Mammary epithelial cell (primary cell): Measurements from ENCODE around the gene PRKCA.

Experiments used
- EZH2 ChIP-seq: IDR thresholded peaks from 2 replicates; pipeline ENCODE4 v1.6.1; 2012; ENCODE audit warnings: low read length, inconsistent platforms, borderline replicate concordance
- TF ChIP-seq, protein P1 (sequence below), 2 donors: IDR thresholded peaks in 1 of 2; conservative IDR thresholded peaks in 1 of 2; 2 replicates each; pipeline ENCODE4 v1.5.1; 2011 to 2012; ENCODE audit warnings: inconsistent platforms in 2 of 2, low read length in 2 of 2, mild to moderate bottlenecking in 2 of 2, control low read depth in 1 of 2, low read depth in 1 of 2; ENCODE audit not compliant: insufficient read depth in 1 of 2; ENCODE audit errors: extremely low read depth in 1 of 2

DNA sequence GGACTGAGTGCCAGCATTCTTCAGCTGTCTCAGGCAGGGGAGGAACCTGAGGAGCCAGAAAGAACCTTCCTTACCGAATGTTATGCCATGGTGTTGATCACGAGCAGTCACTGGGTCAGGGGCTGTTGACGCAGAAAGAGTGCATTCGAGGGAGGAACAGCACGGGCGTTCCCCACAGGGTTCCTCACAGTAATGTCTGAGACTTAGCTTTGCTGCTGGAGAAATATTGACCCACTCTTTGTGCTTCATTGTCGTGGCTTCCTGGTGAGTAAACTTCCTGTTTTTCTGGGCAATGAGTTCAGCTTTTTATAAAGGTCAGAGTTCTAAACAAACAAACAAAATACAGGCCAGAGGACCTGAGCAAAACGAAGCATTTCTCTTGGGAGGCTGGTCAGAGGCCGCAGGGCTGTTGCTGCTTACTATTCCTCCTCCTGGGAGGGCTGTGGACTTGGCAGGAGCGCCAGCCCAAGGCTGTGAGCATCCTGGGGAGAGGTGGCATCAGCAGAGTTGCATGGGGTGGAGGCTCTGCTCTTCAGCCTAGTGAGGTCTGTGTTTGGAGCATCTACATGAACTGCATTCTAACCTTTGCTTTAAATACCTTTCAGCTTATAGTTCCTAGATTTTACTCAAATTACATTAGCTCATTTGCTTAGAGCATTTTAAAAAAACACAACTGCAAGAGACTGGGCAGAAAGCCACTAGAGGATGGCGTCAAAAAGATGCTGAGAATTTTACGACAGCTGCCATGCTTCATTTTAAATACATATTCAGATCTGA lies 389.4 kb downstream of the PRKCA start:
- TF ChIP-seq, protein P1, sequence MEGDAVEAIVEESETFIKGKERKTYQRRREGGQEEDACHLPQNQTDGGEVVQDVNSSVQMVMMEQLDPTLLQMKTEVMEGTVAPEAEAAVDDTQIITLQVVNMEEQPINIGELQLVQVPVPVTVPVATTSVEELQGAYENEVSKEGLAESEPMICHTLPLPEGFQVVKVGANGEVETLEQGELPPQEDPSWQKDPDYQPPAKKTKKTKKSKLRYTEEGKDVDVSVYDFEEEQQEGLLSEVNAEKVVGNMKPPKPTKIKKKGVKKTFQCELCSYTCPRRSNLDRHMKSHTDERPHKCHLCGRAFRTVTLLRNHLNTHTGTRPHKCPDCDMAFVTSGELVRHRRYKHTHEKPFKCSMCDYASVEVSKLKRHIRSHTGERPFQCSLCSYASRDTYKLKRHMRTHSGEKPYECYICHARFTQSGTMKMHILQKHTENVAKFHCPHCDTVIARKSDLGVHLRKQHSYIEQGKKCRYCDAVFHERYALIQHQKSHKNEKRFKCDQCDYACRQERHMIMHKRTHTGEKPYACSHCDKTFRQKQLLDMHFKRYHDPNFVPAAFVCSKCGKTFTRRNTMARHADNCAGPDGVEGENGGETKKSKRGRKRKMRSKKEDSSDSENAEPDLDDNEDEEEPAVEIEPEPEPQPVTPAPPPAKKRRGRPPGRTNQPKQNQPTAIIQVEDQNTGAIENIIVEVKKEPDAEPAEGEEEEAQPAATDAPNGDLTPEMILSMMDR (conservative IDR thresholded peaks at IDR 0.05 in 1 of 2, IDR thresholded peaks at IDR 0.05 in 1 of 2; ENCODE audit: extremely low read depth in 1 of 2, insufficient read depth in 1 of 2, low read depth in 1 of 2, low read length in 2 of 2): no peak
- TF ChIP-seq EZH2: no peak
